HG03354 (cell line): Measurements from ENCODE around the gene LEP.

Experiments
- ATAC-seq: cut with Tn5 transposase; IDR thresholded peaks from one replicate; pipeline ENCODE4 v1.9.1; 2021; ENCODE audit warnings: mild to moderate bottlenecking; ENCODE audit not compliant: unreplicated experiment, poor library complexity, severe bottlenecking

The LEP gene

DNA sequence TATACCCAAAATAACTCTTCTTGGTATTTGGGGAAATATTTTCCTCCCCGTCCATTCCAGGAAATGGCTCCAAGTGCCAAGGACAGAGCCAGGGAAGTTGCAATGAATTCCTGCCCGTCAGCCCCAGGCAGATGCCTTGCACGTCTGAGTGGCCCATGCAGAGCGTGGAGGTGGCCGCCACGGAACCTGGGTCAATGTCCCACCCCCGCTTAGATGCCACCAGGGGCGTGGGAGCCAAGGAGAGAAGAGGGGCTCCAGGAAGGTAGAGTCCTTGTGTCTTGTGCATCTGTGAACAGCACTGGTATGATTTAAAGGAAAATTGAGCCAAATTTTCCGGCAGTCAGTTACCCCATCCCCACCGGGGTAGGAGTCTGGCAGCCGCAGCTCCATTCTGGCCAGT is 1.6 kb downstream of the LEP start:
- ATAC-seq = no peak

DNA sequence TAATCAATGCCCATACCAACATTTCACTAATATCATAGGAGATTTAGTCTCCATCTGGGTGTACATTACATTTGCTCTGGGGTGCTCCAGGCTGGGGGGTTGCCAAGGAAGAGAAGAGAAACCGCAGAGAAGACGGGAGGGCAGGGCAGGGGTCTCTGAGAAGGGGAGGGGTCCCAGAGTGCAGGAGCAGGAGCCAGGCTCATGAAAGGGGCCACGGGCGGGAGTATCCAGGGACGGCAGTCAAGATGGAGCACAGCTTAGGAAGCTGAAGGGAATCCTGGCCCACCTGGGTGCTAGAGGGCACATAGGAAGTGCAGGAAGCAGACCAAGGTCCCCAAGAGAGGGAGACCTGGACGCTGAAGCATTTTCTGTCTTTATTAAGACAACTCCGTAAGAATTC is 2.2 kb downstream of the LEP start:
- no peak for ATAC-seq

DNA sequence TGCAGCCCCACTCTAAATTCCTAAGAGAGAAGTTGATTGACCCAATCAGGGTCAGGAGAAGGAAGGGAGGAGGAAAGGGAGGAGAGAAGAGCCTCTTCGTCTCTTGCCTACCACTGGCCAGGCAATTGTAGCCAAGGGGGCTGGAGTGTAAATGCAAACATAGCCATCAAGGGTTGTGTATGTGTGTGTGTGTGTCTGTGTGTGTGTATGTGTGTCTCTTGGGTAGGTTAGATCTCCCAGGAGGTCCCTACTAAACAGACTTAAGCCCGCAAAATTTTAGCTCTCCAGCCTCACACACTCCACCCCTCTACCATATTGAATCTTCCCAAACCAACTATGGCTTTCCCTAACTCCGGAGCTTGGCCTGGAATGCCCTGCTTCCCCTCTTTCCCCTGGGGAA is 3.8 kb downstream of the LEP start:
- ATAC-seq = no peak

DNA sequence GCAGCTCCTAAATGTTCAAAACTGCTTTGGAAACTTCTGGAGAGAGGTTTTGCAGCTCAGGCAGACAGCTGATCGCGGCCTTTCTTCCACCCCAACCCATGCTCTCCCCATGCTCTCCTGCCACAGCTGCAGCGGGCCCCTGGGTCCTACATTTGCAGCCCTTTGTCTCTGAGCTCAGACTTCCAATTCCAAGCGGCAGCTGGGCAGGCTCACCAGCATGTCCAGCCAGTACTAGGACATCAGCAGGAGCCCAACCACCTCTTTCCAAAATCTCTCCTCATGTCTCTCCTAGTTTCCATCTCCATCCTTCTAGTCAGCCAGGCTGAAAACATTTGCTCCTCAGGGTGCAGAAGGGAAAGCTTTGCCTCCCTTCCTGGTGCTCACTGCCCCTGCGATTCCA is 6.0 kb downstream of the LEP start:
- ATAC-seq = no peak

DNA sequence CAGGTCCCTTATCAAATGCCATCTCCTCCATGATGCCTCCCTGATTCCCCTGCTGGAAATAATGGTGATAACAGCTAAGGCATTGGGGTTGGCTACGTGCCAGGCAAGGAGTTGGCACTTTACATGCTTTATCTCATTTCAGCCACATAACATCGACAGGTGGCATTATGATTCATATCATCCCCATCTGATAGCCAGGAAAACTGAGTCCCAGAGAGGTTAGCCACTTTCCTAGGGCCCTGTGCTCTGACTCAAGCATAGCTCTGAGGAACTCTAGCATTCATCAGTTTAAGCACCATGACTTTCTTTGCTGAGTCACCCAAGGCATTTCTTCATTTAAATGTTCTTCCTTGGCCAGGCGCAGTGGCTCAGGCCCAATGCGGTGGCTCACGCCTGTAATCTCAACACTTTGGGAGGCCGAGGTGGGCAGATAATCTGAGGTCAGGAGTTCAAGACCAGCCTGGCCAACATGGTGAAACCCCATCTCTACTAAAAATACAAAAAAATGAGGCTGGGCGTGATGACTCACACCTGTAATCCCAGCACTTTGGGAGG is 6.6 kb downstream of the LEP start:
- ATAC-seq = no peak

DNA sequence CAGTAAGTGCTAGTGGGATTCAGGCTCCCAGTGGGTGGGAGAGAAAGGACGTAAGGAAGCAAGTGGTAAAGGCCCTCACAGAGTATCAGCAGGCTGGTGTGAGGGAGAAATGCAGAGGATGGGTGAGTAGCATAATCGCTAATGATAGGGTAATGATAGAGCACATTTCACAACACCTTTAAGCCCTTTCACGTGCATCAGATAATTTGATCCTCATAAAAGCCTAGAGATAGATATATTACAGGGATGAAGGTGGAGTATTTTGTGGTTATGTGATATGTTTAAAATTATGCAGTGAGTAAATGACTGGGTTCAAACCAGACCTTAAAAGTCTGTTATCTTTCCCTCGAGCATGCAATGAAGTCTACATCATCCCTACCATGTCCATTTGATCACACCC is 10.3 kb downstream of the LEP start:
- no peak for ATAC-seq

DNA sequence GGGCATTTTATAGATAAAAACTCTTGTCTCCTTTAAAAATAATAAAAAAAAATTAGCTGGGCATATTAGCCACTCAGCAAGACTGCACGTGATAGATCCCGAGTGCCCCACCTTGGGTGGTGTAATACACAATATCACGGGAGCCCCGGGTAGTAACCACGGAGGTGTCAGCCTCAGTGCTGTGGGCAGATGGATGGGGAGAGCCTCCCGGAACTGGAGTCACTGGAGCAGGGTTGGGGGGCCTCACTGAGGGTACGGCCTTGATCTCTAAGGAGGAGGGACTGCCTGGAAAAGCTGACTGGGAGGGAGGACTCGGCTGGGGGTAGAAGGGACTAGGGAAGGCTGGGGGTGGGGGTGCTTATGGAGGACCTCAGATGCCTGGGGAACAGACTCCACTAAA is 12.6 kb downstream of the LEP start:
- no peak for ATAC-seq

DNA sequence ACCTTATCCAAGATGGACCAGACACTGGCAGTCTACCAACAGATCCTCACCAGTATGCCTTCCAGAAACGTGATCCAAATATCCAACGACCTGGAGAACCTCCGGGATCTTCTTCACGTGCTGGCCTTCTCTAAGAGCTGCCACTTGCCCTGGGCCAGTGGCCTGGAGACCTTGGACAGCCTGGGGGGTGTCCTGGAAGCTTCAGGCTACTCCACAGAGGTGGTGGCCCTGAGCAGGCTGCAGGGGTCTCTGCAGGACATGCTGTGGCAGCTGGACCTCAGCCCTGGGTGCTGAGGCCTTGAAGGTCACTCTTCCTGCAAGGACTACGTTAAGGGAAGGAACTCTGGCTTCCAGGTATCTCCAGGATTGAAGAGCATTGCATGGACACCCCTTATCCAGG is 13.4 kb downstream of the LEP start:
- ATAC-seq = no peak

DNA sequence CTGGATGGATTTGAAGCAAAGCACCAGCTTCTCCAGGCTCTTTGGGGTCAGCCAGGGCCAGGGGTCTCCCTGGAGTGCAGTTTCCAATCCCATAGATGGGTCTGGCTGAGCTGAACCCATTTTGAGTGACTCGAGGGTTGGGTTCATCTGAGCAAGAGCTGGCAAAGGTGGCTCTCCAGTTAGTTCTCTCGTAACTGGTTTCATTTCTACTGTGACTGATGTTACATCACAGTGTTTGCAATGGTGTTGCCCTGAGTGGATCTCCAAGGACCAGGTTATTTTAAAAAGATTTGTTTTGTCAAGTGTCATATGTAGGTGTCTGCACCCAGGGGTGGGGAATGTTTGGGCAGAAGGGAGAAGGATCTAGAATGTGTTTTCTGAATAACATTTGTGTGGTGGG is 14.2 kb downstream of the LEP start:
- no peak for ATAC-seq

DNA sequence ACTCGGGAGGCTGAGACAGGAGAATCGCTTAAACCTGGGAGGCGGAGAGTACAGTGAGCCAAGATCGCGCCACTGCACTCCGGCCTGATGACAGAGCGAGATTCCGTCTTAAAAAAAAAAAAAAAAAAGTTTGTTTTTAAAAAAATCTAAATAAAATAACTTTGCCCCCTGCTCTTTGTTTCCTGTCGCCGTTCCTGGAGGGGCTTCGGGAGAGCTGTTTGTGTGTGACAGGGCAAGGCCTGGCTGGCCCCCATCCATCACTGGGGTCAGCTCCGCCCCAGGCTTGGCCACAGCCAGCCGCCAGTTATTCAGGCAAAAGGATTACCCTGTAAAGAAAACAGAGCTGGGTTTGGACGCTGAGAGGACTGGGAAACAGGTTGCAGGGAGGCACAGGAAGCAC is 16.4 kb downstream of the LEP start:
- no peak for ATAC-seq

DNA sequence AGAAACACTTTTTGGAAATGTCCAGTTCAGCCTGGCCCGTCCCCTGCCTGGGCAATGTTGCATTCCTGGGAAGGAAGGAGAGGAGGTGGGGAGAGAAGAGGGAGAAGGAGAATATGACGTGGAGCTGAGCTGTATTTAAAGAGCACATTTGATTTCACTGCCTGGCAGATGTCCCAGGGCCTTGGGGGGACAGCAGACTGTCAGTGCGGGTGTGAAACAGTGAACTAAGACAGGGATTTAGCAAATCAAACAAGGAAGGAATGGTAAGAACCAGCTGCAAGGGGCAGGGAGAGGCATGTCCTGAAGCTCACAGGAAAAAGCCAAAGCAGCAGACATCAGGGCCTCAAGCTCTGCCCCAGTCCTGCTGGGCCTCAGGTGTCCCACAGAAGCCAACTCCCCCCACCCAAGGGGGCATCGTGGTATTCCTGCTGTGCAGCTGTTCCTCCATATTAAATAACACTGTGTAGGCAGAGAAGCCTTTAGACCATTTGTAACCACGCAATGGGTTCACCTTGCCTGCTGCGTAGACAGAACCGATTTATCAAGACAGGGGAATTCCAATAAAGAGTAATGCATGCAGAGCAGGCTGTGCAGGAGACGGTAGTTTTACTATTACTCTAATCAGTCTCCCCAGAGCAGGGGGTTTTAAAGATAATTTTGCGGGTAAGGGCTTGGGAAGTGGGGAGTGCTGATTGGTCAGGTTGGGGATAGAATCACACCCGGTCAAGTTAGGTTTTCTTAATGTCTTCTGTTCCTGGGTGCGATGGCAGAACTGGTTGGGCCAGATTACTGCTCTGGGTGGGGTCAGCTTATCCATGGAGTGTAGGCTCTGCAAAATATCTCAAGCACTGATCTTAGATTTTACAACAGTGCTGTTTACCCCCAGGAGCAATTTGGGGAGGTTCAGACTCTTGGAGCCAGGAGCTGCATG is 18.3 kb downstream of the LEP start:
- ATAC-seq = no peak

DNA sequence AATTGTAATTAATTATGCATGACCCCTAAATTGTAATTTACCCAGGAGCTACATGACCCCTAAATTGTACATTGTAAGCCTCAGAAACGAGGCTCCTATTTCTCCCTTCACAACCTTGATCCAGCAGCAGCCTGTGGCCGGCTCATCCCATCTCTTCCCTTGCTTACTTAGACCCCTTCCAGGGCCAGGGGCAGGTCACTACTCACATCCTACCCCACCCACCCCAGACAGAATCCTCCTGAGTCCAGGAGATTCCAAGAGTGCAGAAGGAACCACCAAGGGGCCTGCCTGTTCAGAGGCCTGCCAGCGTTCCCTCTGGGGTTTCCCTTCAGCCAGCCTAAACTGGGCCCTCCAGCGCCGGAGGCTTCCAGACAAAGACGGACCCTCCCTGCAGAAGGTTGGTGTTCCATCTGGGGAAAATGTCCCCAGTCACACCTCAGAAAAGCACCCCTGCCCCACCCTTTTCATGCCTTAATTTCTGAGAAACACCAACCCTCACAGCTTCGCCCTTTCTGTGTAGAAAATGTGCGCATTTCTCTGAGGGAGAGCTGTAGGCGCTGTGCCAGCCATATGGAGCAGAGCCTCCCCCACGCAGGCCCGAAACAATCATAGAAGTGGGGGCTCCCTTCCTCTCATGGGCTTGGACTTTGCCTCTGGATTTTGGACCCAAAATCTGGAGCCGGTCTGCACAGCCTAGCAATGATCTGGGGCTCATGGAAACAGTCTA is 19.2 kb downstream of the LEP start:
- no peak for ATAC-seq

DNA sequence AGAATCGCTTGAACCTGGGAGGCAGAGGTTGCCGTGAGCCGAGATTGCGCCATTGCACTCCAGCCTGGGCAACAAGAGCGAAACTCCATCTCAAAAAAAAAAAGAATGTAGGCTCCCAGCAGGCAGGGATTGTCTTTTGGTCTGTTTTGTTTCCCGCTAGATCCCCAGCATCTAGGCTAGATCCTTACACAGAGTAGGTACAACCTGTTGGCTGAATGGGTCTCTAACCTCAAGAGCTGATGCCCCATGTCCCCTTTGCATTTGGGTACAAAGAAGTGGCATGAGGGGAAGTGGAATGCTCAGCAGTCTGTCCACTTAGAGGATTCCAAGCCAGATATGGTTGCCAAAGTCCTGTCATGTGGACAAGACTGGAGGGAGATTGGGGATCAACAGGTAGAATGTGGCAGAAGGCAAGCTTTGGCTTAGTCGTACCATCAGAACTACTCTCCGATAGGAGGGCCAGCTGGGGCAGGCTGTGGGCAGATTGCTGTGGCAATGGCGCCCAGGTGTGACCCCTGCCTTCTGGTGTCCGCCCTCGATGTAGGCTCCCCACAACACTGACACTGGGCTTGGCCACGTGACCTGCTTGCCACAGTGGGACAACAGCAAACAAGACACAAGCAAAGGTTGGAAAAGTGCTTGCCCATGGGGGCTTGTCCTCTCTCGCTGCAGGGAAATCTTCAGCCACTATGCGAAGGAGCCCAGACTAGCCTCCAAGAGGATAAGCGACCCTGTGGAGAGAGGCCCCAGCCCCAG is 21.4 kb downstream of the LEP start:
- no peak for ATAC-seq

DNA sequence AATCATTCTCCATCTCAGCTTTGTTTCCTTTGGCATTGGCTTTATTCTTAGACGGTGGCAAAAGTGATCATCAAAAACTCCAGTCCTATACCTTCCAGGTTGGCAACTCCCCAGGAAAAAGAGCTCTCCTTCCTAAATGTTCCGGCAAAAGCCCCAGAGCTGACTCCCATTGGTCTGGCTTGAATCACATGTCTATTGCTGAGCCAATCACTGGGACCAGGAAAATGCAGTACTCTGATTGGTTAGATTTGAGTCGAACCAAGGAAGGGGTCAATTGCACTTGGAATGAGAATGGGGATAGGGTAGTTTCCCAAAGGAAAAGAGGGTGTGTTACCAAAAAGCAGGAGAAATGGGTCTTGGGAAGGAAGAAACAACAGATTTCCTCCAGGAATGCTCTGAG is 22.3 kb downstream of the LEP start:
- no peak for ATAC-seq

DNA sequence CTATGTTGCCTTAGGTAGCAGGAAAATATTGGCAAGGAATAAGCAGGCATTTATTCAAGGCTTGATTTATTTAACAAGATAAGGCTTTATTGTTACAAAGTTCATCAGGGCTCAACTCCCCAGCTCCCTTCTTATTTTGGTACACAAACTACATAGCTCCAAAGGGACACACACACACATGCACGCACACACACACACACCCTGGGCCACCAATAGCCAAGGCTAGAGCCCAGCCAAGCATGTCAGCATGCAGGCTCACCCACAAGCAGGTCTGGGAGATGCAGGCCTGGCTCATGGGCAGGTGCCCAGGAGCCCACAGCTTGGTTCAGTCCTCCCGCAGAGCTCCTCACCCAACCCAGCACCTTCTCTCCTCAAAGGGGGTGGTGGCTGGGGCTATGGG is 23.4 kb downstream of the LEP start:
- ATAC-seq = no peak

DNA sequence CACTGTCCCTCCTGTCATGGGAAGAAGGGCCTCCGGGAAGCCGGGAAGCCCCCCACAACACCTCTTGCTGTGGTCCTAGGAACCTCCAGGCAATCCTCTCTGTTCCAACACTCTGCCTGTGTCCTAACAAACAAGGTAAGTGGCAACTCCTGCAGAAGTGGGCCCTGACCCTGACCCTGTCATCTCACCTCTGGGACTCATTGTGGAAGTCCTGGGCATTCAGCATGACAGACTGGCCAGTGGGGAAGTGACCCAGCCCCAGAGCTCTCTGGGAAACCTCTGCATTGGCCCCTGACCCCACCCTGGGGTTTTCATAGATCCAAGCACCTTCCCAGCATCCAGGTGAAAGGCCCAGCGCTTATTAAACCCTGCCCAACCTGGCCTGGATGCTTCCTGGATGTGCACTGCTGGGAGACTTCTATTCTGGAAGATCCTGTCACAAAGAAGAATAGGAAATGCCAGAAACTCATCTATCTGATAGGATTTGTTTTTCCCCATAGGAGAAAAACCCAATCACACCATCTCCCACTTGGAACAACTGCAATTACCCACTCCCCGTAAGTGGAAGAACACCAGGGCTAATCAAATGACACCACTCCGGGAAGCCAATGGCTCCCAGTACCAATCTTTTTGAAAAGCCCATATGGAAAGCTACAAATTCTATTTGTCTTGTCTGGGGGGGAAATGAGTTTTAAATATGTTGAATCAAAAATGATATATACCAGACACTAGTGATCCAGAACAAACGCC is 24.3 kb downstream of the LEP start:
- no peak for ATAC-seq

DNA sequence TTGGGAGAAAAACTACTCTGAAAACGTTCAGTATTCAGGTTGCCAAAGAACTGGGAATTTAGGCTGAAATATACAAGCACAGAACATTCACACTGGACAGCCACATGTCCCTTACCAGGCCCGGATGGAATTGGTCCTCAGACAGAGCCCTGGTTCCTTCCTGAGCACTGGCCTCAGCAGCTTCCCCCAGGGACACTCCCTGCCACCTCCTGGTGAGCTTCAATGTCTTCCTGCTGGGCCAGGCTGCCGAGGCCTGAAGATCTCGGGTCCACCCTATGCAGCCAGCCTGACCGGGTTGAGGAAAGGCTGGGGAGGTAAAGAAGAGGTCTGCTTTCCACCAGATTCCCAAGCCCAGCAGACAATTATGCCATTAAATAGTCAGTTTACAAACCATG is 24.8 kb downstream of the LEP start:
- no peak for ATAC-seq

DNA sequence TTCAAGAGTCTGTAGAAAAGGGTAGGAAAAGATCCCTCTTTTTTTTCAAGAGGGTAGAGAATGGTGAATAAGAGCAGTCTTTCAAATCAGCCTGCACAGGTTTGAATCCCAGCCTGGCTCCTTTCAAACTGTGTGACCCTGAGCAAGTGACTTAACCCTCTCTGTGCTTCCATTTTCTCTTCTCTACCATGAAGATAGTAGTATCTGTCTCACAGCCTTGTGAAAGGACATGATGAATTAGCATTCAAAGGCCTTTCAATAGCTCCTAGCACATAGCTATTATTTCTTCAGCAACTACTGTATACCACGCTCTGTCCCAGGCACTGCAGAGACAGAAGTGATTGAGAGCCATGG is 25.4 kb downstream of the LEP start:
- no peak for ATAC-seq

DNA sequence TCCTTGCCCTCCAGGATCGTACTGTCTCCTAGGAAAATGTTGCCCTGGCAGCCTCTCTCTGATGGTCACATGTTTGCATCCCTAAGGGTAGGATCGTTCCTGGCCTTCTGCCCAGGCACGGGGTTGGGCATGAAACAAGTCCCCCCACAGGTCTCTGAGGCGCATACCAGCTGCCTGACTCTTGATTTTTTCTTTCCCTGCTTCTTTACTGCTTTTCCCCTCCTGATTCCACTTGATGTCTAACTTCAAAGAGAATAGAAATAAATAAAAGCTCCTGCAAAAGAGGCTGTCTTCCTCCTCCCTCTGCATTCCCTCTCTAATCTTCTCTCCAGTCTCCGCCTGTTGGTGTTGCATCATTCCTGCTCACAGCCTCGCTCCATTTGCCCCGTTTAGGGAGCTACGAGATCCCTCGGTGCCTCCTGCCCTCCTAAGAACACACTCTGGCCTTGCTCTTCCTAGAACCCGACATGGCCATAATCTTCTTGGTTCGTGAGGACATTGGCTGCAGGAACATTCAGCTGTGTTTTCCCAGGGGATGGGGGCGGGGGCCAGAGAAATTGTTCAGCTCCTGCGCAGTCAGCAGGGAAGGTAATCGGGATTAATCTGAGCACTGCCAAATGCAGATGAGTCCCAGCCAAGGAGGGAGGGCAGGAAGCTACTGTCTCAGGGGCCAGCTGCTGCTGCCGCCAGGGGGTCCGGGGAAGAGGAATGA is 26.0 kb downstream of the LEP start:
- ATAC-seq = no peak
